Measurements from ENCODE around the gene TOP3A.
A peak's percentile ranks its signal among the peaks of the same experiment; 100 is the strongest.

TOP3A gene

GRCh38 chr17:18252160-18252559 is 62.6 kb downstream of the TOP3A start:
- no peak for DNase-seq

- DNase-seq = no peak
Observed at GRCh38 chr17:18251204-18251603, 63.6 kb downstream of the TOP3A start.

DNA sequence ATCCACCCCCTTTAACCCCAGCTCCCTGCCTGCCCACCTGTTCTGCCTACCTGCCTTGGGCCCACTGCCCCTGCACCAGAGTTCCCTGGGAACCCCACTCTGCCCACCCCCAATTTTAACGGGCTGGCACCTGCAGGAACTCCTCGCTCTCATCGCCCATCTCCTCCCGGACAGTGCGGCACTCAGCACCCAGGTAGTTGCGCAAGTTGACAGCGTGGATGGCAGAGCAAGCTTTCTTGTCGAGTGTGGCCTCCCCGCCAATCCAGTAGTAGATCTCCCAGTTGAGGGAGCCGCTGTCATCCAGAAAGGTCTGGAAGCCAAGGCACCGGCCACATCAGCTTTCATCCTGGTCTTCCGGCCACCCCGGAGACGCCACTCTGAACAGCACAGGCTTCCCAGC is 64.1 kb downstream of the TOP3A start:
- no peak for DNase-seq

- DNase-seq = no peak
Observed at GRCh38 chr17:18250259-18250658, 64.5 kb downstream of the TOP3A start.

GRCh38 chr17:18248811-18249210 is 66.0 kb downstream of the TOP3A start:
- no peak for DNase-seq

- peak; percentile 4 for DNase-seq
Observed at GRCh38 chr17:18248300-18248731, 66.5 kb downstream of the TOP3A start.

- DNase-seq = no peak
Observed at GRCh38 chr17:18247613-18248001, 67.2 kb downstream of the TOP3A start.

- peak; percentile 48 for DNase-seq
Observed at GRCh38 chr17:18246880-18247612, 67.7 kb downstream of the TOP3A start.

DNA sequence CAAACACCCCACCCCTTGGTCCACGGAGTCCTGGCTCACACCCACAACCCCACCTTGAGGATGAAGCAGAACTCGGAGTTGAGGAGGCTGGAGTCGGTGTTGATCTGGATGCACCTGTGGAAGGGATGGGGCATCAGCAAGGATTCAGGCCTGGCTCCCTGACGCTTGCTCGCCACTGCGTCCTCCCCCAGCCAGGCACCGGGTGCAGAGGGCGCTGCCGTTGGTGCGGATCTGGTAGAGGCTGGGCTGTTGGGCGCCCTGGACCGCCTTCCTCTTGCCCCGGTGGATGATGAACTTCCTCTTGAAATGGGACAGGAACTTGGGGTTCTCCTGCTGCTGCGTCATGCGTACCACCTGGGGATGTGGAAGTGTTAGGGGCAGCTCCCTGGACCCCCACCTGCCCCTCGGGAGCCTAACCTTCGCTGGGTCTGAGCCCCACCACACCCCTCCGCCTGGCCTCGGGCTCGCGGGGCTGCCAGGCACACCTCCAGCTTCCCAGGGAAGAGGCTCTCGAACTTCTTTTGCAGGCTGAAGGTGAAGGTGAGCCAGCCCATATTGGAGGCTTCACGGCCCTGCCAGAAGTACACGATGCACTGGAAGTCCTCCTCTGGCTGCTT is 68.6 kb downstream of the TOP3A start:
- no peak for DNase-seq

DNA sequence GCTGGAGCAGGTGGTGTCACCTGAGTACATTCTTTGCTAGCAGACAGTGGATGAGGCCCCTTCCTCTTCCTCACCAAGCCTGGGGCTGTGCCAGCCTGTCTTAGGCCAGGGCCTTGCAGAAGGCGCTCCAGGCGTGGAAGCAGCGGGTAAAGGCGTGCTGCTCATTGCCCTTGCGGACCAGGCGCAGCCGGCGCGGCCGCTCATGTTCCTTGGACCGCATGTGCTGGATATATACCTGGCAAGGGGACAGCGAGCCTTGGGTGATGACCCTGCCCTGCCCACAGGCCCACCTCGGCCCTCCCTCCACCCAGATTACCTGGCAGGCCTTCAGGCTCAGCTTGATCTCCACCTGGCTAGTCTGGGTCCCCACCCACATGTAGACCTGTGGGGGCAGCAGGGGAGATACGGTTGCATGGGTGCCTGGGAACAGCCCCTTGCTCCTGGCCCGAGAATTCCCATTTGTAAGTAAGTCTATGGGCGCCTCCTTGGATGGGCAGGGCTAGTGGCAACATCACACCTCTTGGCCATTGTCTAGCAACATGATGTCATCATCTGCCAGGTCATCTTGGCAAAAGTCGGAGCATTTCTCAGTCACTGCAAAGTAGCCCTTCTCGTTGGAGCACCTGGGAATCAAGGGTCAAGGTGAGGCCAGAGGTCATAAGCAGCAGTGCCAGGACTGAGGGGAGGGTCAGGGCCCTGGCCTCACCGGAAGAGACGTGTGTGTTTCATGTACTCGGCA is 69.6 kb downstream of the TOP3A start:
- DNase-seq = no peak

GRCh38 chr17:18241229-18241871 is 73.4 kb downstream of the TOP3A start:
- no peak for DNase-seq

GRCh38 chr17:18240449-18240848 is 74.3 kb downstream of the TOP3A start:
- no peak for DNase-seq

- DNase-seq = no peak
Observed at GRCh38 chr17:18238299-18238698, 76.5 kb downstream of the TOP3A start.

- DNase-seq = no peak
Observed at GRCh38 chr17:18237461-18237860, 77.3 kb downstream of the TOP3A start.

DNA sequence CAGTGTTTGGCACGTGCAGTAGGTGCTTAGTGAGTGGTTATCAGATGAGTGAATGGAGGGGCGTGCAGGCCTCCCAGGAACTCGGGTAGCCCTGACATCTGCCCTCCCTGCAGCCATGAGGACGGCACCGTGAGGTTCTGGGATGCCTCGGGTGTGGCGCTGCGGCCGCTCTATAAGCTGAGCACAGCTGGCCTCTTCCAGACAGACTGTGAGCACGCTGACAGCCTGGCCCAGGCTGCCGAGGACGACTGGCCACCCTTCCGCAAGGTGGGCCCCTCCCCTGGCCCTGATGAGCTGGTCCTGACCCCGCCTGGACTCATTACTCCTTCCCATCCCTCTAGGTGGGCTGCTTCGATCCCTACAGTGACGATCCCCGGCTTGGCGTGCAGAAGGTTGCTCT is 78.3 kb downstream of the TOP3A start:
- DNase-seq = no peak

DNA sequence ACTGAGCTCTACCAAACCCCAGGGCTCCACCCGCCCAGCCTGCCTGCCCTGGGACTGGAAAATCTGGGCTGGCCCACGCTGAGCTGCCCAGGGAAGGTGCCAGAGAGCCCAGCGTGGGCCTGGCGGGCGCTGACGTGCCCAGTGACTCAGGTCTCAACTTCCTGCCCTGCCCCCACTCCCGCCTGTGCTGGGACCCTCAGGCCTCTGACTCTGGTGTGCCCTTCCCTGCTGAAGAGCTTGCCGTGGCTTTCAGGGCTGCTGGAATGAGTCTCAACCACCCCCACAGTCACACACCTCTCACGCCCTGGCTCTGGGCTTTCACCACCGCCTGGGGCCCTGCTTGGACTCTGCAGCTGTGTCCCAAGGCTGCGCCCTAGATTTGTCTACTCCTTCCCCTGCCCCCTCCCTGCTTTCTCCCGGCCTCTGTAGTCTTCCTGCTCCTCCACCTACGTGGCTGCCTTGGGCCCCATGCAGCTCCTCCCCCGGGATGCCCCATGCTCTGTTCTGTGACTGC is 79.0 kb downstream of the TOP3A start:
- DNase-seq = no peak

- DNase-seq = no peak
Observed at GRCh38 chr17:18234853-18235380, 79.9 kb downstream of the TOP3A start.

GRCh38 chr17:18233803-18234518 is 80.8 kb downstream of the TOP3A start:
- no peak for DNase-seq

DNA sequence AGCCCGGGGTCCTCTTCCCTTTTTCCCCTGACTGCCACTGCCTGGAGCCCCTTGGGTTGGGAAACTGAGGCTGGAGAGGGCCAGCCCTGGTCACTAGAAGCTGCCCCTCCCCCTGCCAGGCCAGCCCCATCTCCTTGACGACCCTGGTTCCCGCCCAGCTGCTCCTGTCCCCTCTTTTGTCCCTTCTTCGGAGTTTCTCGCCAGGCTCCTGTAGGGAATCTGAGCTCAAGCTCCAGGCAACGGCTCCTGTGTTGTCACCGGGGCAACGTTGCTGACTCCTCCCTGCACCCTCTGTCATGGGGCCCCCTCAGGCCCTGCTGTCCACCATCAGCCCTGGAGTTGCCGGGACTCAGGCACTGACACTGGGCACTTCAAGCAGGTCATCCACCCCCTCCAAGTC is 83.6 kb downstream of the TOP3A start:
- DNase-seq = no peak

GRCh38 chr17:18230288-18231141 is 84.3 kb downstream of the TOP3A start:
- no peak for DNase-seq

DNA sequence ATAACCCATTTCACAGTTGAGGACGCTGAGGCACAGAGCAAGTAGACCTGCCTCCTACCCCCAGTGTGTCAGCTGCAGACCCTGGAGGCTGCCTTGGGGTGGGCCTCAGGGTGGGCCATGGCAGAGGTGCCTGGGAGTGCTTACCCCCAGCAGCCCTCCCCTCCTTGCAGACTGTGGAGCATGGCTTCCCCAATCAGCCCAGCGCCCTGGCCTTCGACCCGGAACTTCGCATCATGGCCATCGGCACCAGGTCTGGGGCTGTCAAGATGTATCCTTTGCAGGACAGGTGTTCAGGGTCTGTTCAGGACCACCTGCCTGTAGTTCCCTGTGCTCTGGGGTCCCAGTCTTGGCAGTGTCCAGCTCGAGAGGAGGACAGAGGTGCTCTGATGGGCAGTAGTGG is 85.0 kb downstream of the TOP3A start:
- DNase-seq = no peak
